22Rv1 (cell line): ENCODE results near the gene PCDH9.

Source experiments
- ZFX ChIP-seq: fragments of 450-650 bp; IDR thresholded peaks from 2 replicates; pipeline ENCODE4 v1.6.1; 2017; ENCODE audit warnings: antibody characterized with exemption, borderline replicate concordance
- TF ChIP-seq, protein P1 (sequence below): fragments of 450-650 bp; IDR thresholded peaks from 2 replicates; pipeline ENCODE4 v1.5.1; 2017; ENCODE audit warnings: mild to moderate bottlenecking

DNA sequence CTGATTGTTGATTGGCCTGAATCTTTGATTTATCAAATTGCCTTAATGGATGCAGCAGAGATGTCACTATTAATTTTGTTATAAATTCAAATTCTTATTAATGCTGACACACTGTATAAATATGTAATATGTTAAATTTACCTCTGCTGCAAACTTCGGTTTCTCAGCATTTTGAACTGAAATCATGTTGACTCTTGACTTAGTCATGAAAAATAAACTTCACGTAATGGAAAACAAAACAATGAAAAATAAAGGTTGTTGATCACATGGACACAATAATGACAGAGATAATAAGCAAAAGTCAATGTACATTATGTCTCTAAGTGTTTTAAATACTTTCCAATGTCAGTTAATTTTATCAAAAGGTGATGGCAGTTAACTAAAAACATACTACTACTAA is 827.6 kb downstream of the PCDH9 start:
- TF ChIP-seq, protein P1, sequence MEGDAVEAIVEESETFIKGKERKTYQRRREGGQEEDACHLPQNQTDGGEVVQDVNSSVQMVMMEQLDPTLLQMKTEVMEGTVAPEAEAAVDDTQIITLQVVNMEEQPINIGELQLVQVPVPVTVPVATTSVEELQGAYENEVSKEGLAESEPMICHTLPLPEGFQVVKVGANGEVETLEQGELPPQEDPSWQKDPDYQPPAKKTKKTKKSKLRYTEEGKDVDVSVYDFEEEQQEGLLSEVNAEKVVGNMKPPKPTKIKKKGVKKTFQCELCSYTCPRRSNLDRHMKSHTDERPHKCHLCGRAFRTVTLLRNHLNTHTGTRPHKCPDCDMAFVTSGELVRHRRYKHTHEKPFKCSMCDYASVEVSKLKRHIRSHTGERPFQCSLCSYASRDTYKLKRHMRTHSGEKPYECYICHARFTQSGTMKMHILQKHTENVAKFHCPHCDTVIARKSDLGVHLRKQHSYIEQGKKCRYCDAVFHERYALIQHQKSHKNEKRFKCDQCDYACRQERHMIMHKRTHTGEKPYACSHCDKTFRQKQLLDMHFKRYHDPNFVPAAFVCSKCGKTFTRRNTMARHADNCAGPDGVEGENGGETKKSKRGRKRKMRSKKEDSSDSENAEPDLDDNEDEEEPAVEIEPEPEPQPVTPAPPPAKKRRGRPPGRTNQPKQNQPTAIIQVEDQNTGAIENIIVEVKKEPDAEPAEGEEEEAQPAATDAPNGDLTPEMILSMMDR = no peak
- no peak for TF ChIP-seq ZFX
